ENCODE data around the gene SHKBP1. TPM values are rescaled to one million over a fixed set of nuclear protein-coding genes. Genes with fewer than 3 reads are reported as not detected.

SHKBP1 gene
- total and polyA plus RNA-seq, 9 of the 15 experiments (the other 6 are each of a cell fraction or from before 2014, with no cell fraction given), result 1.2 to 58.1 (median 22.3) TPM

DNA sequence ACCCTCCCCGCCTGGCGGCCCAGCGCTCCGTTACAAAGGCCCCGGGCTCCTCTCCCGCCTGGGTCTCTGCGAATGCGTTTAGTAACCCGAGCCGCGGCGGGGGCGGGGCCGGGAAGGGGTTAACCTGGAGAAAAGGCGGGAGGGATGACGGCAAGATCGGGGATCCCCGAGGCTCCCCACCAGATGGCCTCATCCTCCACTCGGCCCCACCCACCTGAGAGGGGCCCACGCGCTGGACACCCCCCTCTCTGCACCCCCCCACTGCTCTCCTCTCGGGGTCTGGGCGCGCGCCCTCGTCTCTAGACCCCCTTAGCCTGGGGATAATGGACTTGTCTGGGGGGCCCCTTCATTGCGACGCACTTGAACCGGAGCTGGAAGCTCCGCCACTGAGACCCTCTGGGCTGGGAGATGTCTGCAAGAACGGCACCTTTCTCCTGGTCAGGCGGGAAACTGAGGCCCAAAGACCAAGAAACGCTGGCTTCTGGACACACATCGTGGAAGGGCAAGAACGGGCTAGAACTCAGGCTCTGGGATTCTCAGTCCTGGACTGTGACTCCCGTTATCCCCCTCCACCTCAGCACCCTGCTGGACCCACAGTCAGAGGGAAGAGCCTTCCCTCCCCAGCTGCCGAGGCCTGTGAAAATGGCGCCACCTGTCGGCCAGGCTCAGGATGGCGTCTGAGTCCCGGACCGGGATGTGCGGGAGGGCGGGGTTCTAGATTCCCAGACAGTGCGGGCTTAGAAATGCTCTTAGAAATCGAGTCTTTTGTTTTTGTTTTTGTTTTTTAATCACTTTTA is 21.6 kb downstream of the SHKBP1 start (continued):
- TF ChIP-seq, protein P1, sequence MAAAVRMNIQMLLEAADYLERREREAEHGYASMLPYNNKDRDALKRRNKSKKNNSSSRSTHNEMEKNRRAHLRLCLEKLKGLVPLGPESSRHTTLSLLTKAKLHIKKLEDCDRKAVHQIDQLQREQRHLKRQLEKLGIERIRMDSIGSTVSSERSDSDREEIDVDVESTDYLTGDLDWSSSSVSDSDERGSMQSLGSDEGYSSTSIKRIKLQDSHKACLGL (CRISPR knock-in tag; IDR thresholded peaks at IDR 0.05; ENCODE audit: borderline replicate concordance, poor library complexity, severe bottlenecking), result no peak
- TF ChIP-seq, protein P2, sequence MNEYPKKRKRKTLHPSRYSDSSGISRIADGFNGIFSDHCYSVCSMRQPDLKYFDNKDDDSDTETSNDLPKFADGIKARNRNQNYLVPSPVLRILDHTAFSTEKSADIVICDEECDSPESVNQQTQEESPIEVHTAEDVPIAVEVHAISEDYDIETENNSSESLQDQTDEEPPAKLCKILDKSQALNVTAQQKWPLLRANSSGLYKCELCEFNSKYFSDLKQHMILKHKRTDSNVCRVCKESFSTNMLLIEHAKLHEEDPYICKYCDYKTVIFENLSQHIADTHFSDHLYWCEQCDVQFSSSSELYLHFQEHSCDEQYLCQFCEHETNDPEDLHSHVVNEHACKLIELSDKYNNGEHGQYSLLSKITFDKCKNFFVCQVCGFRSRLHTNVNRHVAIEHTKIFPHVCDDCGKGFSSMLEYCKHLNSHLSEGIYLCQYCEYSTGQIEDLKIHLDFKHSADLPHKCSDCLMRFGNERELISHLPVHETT (CRISPR knock-in tag; conservative IDR thresholded peaks at IDR 0.05 in 1 of 2, IDR thresholded peaks at IDR 0.05 in 1 of 2), result no peak
- TF ChIP-seq MTA3 (IDR thresholded peaks at IDR 0.05; ENCODE audit: borderline replicate concordance), result peak; percentile 69; the same call in 1 of the 2 replicates
- TF ChIP-seq, protein P3, sequence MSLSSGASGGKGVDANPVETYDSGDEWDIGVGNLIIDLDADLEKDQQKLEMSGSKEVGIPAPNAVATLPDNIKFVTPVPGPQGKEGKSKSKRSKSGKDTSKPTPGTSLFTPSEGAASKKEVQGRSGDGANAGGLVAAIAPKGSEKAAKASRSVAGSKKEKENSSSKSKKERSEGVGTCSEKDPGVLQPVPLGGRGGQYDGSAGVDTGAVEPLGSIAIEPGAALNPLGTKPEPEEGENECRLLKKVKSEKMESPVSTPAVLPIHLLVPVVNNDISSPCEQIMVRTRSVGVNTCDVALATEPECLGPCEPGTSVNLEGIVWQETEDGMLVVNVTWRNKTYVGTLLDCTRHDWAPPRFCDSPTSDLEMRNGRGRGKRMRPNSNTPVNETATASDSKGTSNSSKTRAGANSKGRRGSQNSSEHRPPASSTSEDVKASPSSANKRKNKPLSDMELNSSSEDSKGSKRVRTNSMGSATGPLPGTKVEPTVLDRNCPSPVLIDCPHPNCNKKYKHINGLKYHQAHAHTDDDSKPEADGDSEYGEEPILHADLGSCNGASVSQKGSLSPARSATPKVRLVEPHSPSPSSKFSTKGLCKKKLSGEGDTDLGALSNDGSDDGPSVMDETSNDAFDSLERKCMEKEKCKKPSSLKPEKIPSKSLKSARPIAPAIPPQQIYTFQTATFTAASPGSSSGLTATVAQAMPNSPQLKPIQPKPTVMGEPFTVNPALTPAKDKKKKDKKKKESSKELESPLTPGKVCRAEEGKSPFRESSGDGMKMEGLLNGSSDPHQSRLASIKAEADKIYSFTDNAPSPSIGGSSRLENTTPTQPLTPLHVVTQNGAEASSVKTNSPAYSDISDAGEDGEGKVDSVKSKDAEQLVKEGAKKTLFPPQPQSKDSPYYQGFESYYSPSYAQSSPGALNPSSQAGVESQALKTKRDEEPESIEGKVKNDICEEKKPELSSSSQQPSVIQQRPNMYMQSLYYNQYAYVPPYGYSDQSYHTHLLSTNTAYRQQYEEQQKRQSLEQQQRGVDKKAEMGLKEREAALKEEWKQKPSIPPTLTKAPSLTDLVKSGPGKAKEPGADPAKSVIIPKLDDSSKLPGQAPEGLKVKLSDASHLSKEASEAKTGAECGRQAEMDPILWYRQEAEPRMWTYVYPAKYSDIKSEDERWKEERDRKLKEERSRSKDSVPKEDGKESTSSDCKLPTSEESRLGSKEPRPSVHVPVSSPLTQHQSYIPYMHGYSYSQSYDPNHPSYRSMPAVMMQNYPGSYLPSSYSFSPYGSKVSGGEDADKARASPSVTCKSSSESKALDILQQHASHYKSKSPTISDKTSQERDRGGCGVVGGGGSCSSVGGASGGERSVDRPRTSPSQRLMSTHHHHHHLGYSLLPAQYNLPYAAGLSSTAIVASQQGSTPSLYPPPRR (CRISPR knock-in tag; IDR thresholded peaks at IDR 0.05; ENCODE audit: borderline replicate concordance), result no peak
- no peak for TF ChIP-seq GABPB2 (CRISPR knock-in tag; conservative IDR thresholded peaks at IDR 0.05)
- TF ChIP-seq, protein P4, sequence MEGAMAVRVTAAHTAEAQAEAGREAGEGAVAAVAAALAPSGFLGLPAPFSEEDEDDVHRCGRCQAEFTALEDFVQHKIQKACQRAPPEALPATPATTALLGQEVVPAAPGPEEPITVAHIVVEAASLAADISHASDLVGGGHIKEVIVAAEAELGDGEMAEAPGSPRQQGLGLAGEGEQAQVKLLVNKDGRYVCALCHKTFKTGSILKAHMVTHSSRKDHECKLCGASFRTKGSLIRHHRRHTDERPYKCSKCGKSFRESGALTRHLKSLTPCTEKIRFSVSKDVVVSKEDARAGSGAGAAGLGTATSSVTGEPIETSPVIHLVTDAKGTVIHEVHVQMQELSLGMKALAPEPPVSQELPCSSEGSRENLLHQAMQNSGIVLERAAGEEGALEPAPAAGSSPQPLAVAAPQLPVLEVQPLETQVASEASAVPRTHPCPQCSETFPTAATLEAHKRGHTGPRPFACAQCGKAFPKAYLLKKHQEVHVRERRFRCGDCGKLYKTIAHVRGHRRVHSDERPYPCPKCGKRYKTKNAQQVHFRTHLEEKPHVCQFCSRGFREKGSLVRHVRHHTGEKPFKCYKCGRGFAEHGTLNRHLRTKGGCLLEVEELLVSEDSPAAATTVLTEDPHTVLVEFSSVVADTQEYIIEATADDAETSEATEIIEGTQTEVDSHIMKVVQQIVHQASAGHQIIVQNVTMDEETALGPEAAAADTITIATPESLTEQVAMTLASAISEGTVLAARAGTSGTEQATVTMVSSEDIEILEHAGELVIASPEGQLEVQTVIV (CRISPR knock-in tag; IDR thresholded peaks at IDR 0.05; ENCODE audit: borderline replicate concordance), result no peak
- TF ChIP-seq RBM22 (IDR thresholded peaks at IDR 0.05; ENCODE audit: low read depth, low read length, poor library complexity, severe bottlenecking), result no peak
- TF ChIP-seq, protein P5, sequence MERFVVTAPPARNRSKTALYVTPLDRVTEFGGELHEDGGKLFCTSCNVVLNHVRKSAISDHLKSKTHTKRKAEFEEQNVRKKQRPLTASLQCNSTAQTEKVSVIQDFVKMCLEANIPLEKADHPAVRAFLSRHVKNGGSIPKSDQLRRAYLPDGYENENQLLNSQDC (CRISPR knock-in tag; IDR thresholded peaks at IDR 0.05), result no peak
- TF ChIP-seq, protein P6, sequence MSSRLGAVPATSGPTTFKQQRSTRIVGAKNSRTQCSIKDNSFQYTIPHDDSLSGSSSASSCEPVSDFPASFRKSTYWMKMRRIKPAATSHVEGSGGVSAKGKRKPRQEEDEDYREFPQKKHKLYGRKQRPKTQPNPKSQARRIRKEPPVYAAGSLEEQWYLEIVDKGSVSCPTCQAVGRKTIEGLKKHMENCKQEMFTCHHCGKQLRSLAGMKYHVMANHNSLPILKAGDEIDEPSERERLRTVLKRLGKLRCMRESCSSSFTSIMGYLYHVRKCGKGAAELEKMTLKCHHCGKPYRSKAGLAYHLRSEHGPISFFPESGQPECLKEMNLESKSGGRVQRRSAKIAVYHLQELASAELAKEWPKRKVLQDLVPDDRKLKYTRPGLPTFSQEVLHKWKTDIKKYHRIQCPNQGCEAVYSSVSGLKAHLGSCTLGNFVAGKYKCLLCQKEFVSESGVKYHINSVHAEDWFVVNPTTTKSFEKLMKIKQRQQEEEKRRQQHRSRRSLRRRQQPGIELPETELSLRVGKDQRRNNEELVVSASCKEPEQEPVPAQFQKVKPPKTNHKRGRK (tag; IDR thresholded peaks at IDR 0.05), result no peak
- TF ChIP-seq DNMT1 (IDR thresholded peaks at IDR 0.05), result no peak
- TF ChIP-seq SMAD2 (IDR thresholded peaks at IDR 0.05; ENCODE audit: low read depth, low read length), result no peak

Measured in K562 (cell line).